Stimulated activated CD8-positive, alpha-beta memory T cell treated with anti-CD3 and anti-CD28 coated beads, Interleukin-12 subunit alpha, Interleukin-12 subunit beta, amount 100 ng/mL, for 24 hours (primary cell): Measurements from ENCODE around the gene EFEMP2.
A peak's percentile ranks its signal among the peaks of the same experiment; 100 is the strongest.

Source experiments
- DNase-seq: peaks from one replicate; pipeline ENCODE4 v3.0.0-alpha.2; 2020; ENCODE audit errors: extremely low read depth

EFEMP2 gene

DNA sequence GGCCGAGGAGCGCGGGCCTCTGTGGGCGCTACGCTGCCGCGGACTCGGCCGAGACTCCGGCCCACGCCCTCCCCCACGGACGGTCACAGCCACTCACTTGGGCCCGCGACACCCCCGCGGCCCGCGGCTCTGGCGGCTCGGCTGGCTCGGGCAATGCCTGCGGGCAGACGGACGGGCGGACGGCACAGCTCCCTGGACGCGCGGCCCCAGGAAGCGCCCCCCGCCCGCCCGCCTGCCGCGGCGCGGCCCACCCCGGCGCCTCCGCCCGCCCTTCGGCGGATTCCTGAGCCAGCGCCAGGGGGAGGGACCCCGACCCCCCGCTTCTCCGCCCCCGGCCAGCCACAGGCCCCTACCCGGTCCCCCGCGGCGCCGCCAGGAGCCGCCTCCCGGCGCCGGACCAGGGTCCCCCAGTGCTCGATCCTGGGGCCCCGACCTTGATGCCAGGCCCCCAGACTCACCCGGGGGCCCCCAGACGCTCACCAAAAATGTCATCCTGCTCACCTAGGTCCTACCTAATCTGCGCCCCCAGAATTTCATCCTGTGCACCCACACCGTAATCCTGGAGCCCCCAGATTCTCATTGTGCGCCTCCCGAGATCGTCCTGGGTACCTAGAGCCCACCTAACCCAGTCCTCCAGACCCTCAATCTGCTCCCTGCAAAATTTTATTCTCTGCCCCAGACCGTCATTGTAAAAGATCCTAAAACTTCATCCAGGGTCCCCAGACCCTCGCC is at the start of gene EFEMP2:
TSS of gene EFEMP2 (minus strand) at position 215 of the 732 bp plus-strand sequence. CDS start 446 bp downstream, outside the sequence.
- DNase-seq = no peak

DNA sequence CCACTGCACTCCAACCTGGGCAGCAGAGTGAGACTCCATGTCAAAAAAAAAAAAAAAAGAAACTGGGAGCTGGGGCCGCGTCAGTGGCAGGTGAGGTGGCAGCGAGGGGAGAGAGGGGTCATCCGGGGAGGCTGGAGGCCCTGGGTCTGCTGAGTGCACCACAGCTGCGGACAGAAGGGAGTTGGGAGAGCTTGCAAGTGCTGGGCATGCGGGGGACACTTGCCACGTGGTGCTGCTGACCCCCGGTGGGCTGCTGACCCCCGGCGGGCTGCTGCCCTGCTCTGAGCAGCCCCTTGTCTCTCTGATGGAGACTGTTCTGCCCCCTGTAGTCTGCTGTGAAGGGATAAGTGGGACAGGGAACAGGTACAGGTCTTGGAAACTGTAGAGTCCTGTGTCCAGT is 49.3 kb upstream of the EFEMP2 start:
- DNase-seq = no peak

DNA sequence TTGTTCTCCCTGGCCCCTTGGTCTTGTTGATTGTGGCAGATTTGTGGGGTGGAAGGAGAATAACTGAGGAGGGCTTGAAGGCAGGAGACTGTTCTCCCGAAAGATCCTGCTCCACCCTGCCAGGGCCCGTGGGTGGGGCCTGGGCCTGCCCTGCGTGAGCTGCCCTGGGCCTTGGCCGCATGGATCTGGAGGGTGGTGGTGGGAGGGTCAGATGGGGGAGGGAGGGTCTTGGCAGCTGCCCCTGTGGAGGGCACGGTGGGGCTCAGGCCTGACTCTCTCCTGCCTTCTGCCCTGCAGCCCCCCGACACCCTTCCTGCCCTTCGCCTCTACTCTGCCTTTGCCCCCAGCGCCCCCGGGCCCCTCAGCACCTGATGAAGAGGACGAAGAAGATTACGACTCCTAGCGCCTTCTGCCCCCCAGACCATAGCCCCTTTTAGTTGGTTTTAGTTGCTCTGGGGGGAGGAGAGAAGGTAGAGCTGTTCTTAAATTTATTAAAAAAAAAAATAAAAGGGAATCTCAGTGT is 48.5 kb upstream of the EFEMP2 start:
- no peak for DNase-seq

- no peak for DNase-seq
Observed at GRCh38 chr11:65920372-65920802, 47.8 kb upstream of the EFEMP2 start.

- DNase-seq = no peak
Observed at GRCh38 chr11:65919573-65920371, 47.2 kb upstream of the EFEMP2 start.

DNA sequence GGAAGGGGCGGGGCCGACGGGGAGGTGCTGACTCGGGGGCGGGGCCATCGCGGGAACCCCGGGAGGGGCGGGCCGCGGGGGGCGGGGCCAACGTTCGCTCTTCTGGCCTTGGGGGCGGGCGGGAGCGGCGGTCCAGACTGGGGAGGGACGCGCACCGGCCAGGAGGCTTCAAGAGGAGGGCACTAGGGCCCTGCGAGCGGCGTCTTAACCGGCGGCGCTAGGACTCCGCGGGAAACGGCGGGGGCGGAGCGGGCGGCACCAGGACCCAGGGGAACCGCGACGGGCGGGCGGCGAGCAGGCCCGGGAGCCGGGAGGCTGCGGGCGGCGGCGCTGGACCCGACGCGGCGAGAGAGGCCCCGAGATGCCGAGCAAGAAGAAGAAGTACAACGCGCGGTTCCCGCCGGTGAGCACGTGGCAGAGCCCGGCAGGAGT is 46.6 kb upstream of the EFEMP2 start, which contains the start of gene DRAP1:
TSS of gene DRAP1 (plus strand) at position 286 of the 432 bp plus-strand sequence. CDS start at position 362, 76 bp downstream.
- peak; percentile 99 for DNase-seq

DNA sequence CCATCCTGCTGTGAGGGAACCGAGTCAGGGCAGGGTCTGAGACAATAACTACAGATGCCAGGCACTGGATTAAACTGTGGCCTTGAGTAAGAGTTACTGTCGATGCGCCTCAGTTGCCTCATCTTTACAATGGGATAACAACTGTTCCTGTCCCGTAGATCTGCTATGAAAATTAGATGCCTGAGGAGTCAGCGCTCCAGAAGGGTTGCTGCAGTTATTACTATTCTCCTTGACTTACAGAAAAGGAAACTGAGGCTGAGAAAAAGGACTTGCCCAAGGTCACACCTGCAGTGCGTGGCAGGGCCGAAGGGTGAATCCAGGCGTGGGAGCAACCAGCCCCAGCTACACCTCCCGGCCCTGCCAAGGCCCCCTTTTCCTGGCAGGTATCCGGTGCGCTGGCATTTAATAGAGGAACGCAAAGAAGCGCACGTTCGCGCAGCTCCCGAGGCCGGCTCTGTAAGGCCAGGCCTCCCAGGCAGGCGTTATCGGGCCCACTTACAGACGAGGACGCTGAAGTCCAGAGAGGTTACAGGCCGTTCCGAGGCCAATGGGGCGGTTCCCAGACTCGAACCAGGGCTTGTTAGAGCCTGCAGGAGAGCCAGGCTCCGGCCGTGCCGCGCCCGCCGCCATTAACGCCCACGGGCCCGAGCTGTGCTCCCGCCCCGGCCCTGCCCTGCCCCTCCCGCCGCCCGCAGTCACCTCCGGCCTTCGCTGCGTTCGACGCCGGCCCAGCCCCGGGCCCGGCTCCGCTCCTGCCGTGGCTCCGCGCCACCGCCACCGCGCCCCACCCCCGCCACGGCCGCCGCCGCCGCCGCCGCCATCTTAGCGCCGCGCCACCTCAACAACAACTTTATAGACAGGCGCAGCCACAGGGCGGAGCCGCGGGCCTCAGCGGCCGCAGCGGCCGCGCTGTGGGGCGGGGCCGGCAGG is 45.9 kb upstream of the EFEMP2 start, which contains the start of gene C11orf68:
TSS of gene C11orf68 (minus strand) at position 852 of the 930 bp plus-strand sequence. CDS start at position 821, 31 bp downstream.
- peak; percentile 33 for DNase-seq

- DNase-seq = no peak
Observed at GRCh38 chr11:65917434-65918210, 45.0 kb upstream of the EFEMP2 start.

GRCh38 chr11:65917077-65917433 is 44.5 kb upstream of the EFEMP2 start:
- no peak for DNase-seq

- DNase-seq = no peak
Observed at GRCh38 chr11:65916391-65916790, 43.8 kb upstream of the EFEMP2 start.

- no peak for DNase-seq
Observed at GRCh38 chr11:65915821-65916251, 43.2 kb upstream of the EFEMP2 start.

GRCh38 chr11:65915101-65915820 is 42.7 kb upstream of the EFEMP2 start:
- DNase-seq = no peak

GRCh38 chr11:65912845-65913244 is 40.2 kb upstream of the EFEMP2 start:
- DNase-seq = no peak

DNA sequence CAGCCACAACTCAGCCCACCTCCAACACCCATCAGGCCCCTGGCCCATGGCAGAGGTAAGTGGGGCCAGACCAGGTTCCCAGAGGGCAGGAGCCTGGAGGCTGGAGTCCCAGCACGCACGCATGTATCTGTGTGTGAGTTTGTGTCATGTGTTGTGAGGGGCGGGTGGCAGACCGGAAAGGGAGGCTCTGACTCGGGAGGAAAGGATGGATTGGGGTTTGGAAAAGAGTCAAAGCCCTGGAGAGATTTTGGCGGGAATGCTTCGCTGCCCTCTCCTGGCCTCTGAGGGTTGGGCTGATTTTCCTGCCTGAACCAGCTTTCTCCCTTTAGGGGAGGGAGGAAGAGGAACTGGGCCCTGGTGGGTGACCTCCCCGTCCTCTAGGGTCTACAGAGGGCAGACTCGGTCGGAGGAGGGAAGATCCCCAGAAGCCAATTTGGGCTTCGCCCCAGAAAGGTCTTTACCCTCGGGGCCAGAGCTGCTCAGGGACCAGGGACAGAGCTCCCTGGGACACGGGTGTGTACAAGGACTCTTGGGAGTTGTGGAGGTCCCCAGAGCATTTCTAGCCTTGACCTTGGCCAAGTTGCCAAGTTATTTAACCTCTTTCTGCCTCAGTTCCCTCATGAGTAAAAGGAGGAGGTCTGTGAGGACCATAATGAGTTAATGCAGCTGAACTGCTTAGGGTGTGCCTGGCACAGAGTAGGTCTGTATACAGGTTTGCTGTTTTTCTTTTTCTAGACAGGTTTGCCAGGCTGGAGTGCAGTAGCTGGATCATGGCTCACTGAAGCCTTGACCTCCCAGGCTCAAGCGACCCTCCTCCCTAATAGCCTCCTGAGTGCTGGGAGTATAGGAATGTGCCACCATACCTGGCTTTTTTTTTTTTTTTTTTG is 39.3 kb upstream of the EFEMP2 start:
- DNase-seq = no peak

- no peak for DNase-seq
Observed at GRCh38 chr11:65907878-65908277, 35.3 kb upstream of the EFEMP2 start.

DNA sequence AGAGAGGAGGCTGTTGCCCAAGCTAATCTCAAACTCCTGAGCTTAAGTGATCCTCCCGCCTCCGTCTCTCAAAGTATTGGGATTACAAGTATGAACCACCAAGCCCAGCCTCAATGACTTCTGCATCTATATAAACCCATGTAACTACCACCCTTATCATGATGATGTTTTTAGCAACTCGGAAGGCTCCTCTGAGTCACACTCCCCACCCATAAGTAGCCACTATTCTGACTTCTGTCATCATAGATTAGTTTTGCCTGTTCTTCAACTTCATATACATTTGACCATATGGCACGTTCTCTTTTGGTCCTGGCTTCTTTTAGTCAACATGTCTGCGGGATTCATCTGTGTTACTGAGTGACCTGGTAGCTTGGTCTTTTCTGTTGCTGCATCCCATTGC is 34.0 kb upstream of the EFEMP2 start:
- no peak for DNase-seq

DNA sequence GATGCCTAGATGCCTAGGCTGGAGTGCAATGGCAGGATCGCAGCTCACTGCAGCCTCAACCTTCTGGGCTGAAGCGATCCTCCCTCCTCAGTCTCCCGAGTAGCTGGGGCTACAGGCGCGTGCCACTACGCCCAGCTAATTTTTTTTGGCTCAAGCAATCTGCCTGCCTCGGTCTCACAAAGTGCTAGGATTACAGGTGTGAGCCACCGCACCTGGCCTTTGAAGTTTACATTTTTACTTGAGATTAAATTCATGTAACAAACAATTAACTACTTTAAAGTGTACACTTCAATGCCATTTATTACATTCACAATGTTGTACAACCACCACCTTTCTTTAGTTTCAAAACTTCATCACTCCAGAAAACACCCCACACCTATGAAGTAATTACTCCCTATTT is 31.1 kb upstream of the EFEMP2 start:
- no peak for DNase-seq

DNA sequence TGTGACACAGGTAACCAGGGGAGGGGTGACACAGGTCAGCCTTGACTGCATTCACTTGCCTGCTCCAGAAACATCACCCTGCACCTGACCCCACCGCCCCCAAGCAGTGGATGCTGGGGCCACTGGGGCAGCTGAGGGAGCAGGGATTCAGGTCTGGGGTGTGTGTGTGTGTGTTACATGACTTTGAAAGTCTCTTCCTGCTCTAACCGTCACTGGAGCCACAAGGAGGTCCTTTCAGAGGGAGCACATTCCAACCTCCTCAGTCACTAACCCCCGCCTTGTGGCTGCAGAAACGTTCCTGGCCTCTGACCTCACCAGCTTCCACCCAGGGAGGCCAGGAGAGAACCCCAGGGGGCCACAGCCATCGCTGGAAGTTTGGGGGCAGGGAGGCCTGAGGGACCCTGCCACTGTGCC is 30.5 kb upstream of the EFEMP2 start:
- DNase-seq = no peak

DNA sequence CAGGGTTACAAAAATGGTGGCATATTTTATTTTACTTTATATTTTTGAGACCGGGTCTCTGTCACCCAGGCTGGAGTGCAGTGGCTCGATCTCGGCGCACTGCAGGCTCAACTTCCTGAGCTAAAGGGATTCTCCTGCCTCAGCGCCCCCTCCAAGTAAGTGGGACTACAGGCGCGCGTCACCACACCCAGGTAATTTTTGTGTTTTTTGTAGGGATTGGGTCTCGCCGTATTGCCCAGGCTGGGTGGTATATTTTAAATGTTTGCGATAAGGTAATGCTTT is 28.2 kb upstream of the EFEMP2 start:
- DNase-seq = no peak
